GM18858 (cell line): ENCODE data around the gene FKBP5.
"Not testable (repeated sequence)": the region's sequence is repeated elsewhere in the genome, so short reads cannot be mapped to it uniquely, and the experiment has no call there.

Experiments
- ATAC-seq: cut with Tn5 transposase; IDR thresholded peaks from one replicate; pipeline ENCODE4 v1.9.1; 2021; ENCODE audit not compliant: unreplicated experiment

FKBP5 gene

GRCh38 chr6:35550437-35550836 lies 138.3 kb downstream of the FKBP5 start:
- ATAC-seq: no peak

- ATAC-seq: no peak
Observed at GRCh38 chr6:35547676-35548075, 141.0 kb downstream of the FKBP5 start.

- ATAC-seq: no peak
Observed at GRCh38 chr6:35544769-35545361, 143.8 kb downstream of the FKBP5 start.

- no peak for ATAC-seq
Observed at GRCh38 chr6:35543459-35544193, 145.1 kb downstream of the FKBP5 start.

GRCh38 chr6:35541836-35542235 lies 146.9 kb downstream of the FKBP5 start:
- ATAC-seq: no peak

- ATAC-seq: no peak
Observed at GRCh38 chr6:35539223-35539622, 149.5 kb downstream of the FKBP5 start.

- not testable (repeated sequence) for ATAC-seq
Observed at GRCh38 chr6:35535847-35536246, 152.9 kb downstream of the FKBP5 start.

GRCh38 chr6:35534407-35535170 lies 154.1 kb downstream of the FKBP5 start:
- no peak for ATAC-seq

GRCh38 chr6:35533981-35534380 lies 154.7 kb downstream of the FKBP5 start:
- no peak for ATAC-seq

GRCh38 chr6:35532126-35532525 lies 156.6 kb downstream of the FKBP5 start:
- ATAC-seq: no peak

- ATAC-seq: no peak
Observed at GRCh38 chr6:35524380-35525020, 164.2 kb downstream of the FKBP5 start.
